Kidney tubule cell (primary cell): ENCODE data around the gene CLECL1.

ENCODE experiments used
- DNase-seq: peaks from one replicate; pipeline ENCODE4 v3.0.0-alpha.2; 2018; ENCODE audit warnings: low spot score

Gene CLECL1

DNA sequence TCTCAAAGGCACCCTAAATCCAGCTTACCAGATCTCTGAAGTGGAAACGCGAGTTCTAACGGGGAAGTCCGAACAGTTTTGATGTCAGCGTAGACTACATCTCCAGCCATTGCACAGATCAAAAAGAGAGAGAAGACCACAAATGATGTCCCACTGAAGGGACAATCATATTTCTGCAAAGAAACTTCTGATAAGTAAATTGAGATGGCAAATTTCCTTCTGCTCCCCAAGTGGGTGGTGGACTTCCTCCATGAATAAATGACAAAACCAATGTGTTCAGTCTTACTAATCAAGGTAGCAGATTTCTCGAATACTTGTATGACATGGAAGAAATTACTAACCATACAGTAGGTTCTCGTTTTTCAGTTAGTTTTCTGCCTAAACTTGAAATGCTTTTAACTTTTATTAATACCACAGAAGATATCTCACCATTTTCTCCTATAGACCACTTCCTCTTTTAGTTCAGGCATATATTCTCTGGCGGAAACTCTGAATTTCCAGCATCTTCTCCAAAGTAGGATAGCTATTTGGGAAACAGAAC lies at the start of gene CLECL1:
Gene CLECL1, minus strand, starts transcription at position 177 of the 541 bp plus-strand sequence.
- DNase-seq: no peak

DNA sequence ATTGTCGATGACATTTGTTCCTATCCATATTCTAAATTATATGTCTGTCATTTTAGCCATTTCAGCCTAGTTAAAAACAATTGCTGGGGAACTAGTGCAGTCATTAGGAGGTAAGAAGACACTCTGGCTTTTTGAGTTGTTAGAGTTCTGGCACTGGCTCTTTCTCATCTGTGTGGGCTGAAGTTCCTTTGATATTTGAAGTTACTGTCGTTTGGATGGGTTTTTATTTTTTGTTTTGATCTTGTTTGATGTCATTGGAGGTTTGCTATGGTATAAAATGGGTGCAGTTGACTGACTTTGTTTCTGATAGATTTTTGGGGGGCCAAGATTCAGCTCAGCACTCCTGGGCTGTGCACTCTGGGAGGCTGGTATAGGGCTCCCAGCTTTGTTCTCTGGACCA lies 48.5 kb upstream of the CLECL1 start:
- DNase-seq: no peak

DNA sequence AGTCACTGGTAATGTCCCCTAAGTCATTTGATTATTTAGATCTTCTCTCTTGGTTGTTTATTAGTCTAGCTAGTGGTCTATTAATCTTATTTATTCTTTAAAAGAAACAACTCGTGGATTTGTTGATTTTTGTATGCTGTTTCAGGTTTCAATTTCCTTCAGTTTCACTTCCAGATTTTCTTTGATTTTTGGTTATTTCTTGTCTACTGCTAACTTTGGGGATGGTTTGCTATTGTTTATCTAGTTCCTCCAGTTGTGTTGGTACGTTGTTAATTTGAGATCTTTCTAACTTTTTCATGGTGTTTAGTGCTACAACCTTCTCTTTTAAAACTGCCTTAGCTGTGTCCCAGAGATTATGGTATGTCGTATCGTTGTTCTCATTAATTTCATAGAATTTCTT lies 46.3 kb upstream of the CLECL1 start:
- no peak for DNase-seq

DNA sequence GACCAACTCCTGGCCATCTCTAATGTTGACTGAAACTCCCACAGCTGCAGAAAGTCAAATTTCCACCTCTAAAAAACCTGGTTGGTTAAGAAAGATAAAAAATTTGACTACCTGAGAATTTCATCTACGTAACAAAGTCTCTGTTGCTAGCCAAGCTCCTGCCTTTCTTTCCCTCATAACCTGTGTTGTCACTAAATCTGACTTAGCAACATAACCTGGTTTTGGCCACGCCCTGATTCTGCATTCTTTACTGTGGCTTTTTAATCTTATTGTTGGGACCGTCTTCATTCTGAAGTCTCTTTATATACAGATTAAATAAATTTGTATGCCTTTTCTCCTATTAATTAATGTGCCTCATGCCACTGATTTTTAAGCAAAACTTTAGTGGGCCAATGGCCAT lies 43.9 kb upstream of the CLECL1 start:
- no peak for DNase-seq

DNA sequence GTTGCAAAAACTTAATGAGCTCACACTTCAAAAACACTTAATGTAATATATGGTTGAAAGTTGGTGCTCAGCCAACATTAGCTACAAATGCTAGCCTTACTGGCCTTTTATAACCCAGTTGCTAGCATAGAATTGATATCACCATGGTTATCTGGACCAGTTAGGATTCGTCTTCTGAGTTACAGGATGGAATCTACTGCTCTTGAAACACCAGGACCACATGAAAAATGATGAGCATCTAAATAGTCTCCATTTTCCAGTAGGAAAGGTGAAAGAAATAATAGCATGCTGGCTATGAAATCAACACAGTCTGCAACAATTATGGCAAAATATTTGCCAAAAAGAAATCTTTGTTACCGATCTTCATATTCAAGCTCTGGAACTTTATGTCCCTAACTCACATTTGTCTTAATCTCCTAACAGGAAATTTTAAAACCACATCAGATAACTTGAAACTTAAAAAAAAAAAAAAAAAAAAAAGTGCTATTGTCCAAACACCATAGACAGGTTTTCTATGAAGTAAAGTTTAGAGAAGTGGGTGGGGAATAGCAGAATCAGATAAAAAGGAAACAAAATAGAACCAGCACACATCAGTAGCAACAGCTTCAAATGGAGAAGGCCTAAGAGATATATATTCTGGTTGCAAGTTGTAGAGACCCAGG lies 40.5 kb upstream of the CLECL1 start:
- no peak for DNase-seq

DNA sequence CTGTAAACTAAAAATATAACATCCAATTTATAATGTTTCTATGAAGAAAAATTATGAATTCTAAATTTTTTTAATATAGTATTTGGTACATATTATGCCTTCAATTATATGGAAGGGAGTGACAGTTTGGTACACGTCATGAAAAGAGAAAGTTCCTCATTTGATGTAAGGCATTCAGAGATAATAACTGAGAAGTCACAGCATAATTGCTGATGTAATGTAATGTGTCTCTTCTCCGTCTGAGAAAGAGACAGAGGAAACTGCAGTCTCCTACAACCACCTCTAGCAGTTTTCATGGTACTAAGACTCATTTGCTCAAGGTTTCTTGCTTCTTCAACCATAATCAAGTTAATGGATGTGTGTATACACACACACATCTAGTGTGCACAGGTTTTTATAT lies 30.1 kb upstream of the CLECL1 start:
- no peak for DNase-seq

DNA sequence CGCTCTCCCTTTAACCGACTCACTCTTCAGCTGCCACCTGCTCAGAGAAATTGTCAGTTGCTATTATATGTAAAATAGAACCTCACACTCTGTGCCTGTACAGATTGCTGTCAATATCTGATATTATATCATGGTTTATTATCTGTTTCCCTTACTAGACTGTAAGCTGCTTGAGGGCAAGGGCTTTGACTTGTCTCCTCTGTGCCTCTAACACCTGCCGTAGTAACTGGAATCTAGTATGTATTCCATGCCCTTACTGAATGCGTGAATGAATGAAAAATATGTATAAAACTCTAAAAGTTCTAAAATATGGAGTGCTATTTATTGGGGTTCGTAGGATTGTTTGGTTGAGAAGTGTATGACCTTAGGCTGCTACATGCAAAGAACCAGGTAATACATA lies 29.5 kb upstream of the CLECL1 start:
- DNase-seq: no peak

DNA sequence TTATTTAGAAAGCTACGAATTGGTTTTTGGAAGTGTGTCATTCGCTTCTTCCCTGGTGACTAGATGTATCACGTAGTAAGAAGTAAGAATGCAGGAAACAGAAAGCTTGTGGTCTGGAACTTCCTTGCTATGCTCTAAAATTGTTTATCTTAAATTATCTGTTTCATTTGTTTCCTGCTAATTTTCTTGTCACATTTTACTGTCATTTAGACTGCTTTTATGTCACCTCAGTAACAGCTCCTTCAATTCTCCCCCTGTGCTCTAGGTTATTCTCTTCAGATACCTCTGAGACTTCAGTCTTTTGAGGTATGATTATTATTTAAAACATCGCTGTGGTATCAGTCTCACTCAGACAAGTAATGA lies 28.5 kb upstream of the CLECL1 start:
- DNase-seq: peak; percentile 27

DNA sequence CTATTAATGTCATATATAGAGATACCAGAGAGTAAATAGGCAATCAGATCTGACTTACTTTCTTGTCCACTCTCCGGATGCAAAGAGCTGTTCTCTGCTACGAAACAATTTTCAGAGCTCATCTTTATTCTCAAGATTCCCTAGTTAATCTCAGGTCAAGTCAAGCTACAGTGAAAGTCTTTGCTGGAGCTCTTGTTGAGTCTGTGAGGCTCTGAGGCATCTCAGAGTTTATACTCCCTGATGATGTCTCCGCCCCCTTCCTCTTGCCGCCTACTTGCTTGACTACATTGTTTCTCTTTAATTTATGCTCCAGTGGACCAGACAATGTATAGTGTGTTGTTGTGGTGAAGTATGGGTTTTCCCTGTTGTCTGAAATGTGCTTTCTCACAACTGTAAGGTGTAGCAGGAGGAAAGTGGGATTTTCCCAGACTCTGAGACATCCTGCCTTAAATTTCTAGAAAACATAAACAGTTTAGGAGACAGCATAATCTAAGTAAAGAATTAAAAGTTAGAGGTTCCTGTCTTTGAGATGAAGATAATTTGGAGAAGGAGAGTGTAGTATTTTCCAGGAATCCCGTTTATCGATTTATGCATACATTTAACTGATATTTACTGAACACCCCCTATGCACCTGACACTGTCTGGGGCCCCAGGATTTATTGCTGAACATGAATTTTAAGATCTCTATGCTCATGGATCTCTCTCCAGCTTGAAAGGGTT lies 28.0 kb upstream of the CLECL1 start, which contains the start of gene CD69:
Gene CD69, minus strand, starts transcription at position 203 of the 720 bp plus-strand sequence. Its CDS starts 81 bp downstream, at position 122.
- peak; percentile 72 for DNase-seq

DNA sequence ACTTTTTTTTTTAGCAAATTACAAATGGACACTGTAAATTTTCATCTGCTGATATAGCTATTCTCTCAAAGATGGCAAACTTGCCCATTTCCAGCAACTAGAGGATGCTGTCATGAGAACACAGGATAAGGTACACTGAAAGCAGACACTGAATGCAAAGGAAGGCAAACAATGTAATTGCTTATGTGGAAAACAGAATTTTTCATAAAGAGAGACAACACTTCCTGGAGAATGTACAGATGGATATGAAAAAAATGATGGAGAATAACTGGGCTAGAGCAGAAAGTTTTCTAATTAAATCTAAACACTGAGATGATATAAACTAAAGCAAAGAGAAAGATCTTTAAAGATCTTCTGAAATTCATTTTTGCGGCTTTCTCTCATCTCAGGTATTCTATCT lies 27.2 kb upstream of the CLECL1 start:
- no peak for DNase-seq

DNA sequence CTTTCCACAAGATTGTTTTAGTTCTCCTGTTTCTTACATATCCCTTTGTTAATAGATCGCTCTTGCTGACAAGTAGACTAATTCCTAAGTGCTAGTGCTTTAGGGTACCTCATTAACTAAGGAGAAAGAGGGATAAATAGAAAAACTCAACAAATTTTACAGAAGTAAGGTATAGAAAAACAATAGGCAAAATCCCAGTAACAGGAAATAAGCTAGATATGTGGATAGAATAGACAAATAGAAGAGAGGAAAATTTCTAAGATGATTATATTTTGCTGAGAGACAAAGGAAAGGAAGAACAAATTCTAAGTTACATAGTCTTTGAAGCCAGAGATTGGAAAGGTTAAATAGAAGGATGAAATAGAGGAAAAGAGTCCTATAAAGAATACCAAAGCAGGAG lies 26.8 kb upstream of the CLECL1 start:
- no peak for DNase-seq

DNA sequence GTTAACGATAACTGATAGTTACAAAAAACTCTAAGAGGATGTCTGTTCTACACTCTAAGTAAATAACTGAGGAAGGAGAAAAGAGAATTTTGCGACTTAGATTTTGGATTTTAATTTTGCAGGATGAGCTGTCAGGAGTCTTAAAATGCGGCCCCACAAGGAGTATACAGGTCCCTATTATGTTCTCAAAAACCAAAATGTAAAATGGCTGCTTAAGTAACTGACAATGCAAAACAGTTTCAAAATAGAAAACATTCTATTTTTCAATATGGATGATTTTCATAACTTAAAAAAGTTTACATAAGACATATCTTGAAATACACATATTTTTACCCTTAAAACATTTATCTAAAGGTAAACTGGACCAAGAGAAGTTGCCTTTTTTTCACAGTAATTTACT lies 25.2 kb upstream of the CLECL1 start:
- no peak for DNase-seq

DNA sequence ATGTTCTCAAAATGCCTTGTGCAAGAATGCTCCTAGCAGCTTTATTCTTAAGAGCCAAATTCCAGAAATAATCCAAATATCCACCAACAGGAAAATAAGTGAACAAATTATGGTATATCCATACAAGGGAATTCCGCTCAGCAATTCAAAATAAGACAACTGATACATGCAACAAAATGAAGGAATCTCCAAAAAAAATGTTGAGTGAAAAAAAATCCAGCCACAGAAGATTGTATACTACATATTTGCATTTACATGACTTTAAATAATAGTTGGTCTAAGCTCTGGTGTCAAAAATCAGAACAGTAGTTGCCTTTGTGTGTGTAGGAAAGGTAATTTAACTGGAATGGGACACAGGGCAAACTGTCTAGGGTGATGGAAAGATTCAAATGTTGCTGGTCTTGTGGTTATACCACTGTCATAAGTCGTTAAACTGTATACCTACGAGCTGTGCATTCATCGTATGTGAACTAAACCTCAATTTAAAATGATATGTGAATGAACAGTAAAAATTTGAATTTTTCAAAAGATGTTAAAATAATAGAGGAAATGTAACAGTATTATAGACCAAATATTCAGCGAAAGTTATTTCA lies 24.6 kb upstream of the CLECL1 start:
- DNase-seq: no peak

DNA sequence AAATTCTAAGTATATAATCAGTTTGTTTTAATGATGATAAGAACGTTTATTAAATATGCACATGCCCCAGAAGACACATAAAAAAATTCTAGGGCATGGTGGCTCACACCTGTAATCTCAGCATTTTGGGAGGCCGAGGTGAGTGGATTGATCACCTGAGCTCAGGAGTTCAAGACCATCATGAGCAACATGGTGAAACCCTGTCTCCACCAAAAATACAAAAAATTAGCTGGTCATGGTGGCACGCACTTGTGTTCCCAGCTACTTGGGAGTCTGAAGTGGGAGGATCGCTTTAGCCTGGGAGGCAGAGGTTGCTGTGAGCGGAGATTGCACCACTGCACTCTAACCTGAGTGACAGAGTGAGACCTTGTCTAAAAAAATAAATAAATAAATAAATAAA lies 23.8 kb upstream of the CLECL1 start:
- DNase-seq: no peak

DNA sequence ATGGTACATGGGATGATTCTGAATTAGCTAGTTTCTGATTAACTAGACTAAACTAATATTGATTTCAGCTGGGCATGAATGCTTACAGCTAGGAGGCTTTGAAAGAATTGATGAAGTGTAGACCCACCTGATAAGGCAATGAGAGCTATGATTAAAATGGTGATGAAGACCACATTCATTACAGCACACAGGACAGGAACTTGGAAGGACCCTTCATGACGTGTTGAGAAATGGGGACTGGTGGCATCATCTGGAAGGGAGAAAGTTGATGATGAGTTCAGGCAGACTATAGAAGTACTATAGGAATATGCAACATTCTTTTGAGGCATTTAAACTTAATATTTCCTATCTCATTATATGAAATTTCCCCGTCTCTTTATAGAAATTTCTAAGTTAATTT lies 23.3 kb upstream of the CLECL1 start:
- no peak for DNase-seq

DNA sequence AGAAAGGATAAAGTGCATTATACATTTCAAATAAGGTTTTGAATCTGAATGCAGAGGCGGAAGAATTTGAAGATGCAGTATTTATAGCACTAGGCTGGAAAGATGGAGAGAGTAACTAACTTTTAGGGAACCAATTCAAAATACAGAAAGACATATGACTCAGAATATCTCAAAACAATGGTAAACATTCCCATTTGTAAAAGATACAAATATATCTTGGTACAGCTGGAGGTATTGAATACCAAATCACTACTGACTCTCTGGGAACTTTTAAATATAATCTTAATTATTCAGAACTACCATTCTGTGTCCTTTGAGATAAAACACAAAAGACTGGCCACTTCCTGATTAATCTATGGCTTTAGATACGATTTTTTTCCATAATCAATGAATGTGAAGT lies 22.7 kb upstream of the CLECL1 start:
- no peak for DNase-seq

DNA sequence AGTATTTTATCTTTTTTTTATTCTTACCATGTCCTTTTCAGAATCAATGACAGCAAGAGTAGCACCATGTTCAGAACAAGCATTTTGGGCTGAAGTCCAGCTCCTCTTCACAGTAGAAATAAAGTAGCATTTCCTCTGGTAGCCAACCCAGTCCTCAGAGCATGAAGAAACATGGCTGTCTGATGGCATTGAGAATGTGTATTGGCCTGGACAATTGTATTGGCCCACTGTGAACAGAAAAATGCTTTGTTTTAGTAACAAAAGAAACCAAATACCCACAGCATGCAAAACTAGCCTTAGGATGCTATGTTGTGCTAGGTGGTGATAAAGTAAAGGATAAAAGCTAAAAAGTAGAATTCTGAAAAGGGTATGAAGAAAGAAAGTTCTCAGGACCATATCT lies 22.1 kb upstream of the CLECL1 start:
- no peak for DNase-seq

DNA sequence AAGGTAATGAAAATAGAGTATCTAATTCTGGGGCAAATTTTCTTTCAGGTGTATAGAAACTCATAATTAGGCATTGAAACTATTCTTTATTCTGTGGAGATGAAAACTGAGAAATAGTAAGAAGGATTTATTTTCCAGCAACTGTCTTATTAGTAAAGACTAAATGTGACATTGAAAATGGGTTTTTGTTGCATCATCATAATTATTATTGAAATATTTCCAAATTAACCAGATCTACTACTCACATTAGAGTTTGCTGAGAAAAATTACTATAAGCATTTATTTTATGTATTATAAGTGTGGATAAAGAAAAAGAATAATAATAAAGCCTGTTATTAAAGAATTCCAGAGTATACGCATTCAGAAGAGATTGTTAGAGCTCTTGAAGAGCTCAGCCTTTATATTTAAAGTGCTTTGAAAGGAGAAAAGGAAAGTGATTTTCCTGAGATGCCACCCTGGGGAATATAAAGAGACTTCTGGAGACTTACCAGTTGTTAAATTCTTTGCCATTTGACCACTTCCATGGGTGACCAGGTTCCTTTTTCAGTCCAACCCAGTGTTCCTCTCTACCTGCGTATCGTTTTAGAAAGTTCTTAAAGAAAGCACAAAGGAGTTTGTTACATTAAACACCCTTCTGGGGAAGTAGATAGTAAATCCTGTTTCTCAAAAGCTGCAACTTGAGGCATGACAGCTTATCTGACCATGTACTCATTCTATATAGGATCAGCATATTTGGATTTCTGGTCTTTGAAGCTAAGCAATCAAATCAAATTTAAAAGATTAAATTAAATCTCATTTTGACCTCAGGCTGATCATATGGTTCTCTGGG lies 21.4 kb upstream of the CLECL1 start:
- DNase-seq: no peak

DNA sequence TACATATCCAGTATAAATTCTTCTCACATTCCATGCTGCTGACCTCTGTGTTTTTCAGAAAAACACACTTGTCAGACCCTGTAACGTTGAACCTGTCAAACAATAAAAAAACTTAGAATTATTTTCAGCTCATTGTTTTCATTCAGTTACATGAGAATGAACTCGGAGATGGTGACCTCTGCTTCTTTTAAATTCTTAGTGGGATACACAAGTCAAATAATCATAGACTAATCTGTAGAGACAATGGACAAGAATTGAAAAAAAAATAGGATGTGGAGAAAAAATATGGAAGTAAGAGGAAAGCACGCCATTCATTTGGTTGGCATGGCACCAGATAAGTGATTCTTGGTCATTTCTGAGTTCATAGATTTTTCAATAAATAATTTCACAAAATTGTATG lies 20.6 kb upstream of the CLECL1 start:
- DNase-seq: no peak

DNA sequence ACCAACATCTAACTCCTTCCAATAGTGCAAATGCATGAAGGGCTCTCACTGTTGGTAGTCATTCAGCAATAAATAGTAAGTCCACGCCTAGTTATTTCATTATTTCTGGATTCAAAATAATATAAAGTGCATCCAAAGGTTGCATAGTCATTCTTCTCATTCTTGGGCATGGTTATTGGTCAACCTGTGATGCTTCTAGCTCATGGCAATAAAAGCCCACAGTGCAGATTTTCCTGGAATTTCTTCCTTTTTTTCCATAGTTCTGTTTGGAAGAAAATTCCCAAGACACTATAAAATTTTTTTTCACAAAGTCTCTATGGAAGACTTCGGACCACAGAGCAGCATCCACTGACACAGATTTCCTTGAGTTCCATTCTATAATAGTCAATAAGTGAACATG lies 20.2 kb upstream of the CLECL1 start:
- no peak for DNase-seq

DNA sequence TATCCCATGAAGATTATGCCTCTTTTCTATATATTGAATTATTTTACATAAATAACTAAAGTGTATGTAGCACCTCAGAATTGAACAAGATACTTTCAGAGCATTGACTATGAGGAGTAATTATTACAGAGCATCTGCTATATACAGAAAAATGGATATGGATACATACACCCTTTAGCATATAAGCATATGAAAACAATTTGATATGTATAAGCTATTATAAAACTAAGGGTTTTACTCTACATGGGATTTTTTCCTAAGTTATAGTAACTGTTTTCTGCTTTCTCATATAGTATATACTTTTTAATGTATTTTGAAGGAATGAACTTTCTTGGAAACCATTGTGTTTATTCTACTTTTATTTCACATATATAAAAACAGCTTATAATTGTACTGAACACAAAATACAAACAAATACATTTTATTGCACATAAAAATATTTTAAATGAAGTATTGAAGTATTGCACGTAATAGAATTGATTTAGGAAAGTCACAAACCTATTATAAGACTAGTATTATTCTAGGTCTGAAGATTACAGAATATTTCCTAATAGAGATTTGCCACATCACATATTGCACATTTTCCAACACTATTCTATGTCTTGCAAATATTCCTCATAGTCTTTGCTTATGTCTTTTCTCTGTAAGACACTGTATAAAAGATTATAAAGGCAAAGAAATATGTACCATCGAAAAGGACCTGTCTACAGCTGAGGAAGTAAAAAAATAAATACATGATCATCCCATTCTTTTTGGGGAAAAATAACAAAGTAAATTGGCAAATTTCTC lies 19.4 kb upstream of the CLECL1 start:
- no peak for DNase-seq
